Middle frontal gyrus (tissue), 1 donor: ENCODE results near the gene ZNF74.
"Not testable (repeated sequence)": the region's sequence is repeated elsewhere in the genome, so short reads cannot be mapped to it uniquely, and the experiment has no call there.

Experiments
- DNase-seq: peaks from one replicate; pipeline ENCODE4 v3.0.0-alpha.2; 2015; ENCODE audit warnings: low spot score; ENCODE audit errors: extremely low spot score

Gene ZNF74

DNA sequence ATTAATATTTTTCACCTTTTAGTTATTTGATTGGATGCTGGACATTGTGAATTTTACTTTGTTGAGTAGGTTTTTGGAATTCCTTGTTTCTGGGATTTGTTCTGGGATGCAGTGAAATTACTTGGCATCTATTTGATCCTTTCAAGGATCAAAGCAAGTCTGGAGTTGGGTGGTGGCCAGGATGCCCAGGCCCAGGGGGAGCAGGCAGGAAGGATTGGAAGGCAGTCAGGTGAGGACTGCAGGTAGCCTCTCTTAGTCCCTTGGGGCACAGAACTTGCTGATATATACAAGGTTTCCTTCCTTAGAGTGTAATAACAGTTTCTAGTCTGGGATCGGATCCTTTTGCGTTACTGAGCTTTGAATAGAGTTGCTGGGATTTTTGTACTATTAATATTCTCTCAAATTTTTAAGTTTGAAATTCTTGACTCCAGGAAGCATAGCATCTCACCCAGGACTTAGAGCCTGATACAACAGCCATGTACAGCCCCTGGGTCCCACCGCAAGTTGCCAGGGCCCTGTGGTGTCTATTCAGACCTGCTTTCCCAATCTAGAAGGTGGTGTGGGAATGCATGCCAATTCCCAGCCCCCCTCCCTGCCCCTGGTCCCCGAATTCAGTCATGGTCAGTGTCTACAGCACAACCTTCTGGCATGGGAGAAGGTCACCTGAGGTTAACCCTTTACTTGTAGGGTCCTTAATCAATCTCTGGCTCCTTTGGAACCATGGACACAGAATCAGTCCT is 6.1 kb downstream of the ZNF74 start:
- no peak for DNase-seq

DNA sequence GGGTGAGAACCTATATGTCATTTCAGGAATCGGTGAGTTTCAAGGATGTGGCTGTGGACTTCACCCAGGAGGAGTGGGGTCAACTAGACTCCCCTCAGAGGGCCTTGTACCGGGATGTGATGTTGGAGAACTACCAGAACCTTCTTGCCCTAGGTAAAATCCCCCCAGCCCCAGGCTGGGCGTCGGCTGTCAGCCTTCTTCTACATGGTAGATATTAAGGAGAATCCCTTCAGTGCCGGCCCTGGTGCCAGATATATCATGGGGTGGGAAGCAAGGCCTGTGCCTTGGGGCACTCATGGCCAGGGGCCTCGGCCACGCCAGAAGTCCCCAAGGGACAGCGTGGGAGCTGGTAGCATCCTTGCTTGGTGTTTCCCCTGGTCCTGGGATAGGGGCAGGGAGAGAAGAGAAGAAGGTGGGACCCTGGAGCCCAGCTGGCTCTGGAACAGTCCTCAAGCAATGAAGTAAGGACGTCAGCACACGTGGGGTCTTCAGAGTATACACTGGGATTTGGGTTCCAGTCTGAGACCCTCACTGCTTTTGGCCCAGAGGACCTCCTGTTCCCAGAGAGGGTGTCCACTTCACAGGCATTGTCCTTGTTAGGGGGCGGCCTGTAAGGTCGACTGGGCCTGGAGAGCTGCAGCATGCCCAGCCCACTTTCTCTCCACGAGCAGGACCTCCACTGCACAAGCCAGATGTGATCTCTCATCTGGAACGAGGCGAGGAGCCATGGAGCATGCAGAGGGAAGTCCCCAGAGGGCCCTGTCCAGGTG is 6.8 kb downstream of the ZNF74 start:
- no peak for DNase-seq

DNA sequence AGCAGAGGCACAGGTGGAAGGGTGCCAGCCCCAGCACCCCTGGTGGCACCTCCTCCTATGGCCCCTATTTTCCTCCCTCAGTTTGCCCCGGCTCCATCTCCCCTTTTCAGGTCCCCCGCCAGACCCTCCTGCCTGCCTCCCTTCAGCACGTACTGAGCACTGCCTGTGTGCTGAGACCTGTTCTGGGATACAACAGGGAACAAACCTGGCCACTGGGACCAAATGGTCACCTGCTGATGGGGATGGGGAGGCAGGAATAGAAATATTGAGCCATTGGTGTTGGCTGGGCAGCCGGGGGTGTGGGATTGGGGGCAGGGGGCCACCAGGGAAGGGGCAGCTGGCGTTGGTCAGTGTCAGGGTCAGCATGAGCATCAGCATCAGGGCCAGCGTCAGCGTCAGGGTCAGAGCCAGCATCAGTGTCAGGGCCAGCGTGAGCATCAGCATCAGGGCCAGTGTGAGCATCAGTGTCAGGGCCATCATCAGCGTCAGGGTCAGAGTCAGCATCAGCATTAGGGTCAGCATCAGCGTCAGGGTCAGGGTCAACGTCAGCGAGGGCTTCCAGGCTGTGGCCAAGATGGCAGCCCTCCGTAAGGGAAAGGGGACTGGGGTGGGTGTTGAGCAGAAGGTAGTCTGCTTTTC is 7.5 kb downstream of the ZNF74 start:
- no peak for DNase-seq

DNA sequence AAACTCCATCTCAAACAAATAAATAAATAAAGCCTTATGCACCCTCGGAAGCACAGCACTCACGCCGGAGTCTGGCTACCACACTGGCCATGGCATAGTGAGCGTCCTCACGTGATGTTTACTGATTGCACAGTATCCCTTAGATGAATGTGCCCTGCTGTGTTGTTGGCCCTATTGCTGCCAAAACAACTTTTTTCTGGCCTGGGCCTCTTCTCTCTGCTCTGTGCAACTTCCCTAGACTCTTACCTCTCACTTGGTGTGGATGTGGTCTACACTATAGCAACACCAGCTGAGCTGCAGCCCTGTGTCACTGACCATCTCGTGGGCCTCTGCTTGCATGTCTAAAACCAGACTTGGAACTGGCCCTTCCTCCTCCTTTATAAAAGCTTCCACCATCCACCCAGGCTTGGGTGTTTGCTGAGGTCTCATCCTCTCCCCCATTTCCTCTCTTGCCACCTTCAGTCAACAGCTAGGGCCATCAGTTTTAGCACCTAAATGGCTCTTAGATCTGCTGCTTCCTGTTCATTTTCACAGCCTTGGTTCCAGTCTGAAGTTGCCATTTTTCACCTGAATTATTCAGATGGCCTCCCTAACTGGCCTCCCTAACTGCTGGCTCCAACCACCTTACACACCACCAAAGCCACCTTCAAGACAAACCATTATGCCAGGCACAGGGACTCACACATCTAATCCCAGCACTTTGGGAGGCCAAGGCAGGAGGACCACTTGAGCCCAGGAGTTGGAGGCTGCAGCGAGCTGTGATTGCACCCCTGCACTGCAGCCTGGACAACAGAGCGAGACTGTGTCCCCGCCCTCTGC is 9.2 kb downstream of the ZNF74 start:
- no peak for DNase-seq

- DNase-seq: no peak
Measured at GRCh38 chr22:20403779-20404140, 9.8 kb downstream of the ZNF74 start.

DNA sequence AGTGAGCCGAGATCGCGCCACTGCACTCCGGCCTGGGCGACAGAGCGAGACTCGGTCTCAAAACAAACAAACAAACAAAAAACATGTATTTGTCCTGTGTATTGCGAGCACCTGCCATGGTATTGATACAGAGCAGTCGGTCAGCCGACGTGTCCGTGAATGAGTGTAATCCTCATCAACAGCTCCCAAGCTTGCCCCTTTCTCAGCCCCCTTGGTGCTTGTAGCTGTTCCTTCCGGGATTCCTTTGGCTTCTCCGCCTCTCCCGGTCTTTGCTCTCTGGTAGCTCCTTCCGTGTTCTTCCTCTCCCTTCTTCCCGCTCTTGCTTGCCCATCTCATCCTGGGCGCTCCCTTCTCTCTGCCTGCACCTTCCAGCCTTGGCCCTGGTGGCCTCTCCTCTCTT is 10.9 kb downstream of the ZNF74 start:
- DNase-seq: no peak

GRCh38 chr22:20405291-20405930 is 11.5 kb downstream of the ZNF74 start:
- DNase-seq: no peak

DNA sequence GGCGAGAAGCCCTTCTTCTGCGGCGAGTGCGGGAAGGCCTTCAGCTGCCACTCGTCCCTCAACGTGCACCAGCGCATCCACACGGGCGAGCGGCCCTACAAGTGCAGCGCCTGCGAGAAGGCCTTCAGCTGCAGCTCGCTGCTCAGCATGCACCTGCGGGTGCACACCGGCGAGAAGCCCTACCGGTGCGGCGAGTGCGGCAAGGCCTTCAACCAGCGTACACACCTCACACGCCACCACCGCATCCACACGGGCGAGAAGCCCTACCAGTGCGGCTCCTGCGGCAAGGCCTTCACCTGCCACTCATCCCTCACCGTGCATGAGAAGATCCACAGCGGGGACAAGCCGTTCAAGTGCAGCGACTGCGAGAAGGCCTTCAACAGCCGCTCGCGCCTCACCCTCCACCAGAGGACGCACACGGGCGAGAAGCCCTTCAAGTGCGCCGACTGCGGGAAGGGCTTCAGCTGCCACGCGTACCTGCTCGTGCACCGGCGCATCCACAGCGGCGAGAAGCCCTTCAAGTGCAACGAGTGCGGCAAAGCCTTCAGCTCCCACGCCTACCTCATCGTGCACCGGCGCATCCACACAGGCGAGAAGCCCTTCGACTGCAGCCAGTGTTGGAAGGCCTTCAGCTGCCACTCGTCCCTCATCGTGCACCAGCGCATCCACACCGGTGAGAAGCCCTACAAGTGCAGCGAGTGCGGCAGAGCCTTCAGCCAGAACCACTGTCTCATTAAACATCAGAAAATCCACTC is 12.2 kb downstream of the ZNF74 start:
- no peak for DNase-seq

DNA sequence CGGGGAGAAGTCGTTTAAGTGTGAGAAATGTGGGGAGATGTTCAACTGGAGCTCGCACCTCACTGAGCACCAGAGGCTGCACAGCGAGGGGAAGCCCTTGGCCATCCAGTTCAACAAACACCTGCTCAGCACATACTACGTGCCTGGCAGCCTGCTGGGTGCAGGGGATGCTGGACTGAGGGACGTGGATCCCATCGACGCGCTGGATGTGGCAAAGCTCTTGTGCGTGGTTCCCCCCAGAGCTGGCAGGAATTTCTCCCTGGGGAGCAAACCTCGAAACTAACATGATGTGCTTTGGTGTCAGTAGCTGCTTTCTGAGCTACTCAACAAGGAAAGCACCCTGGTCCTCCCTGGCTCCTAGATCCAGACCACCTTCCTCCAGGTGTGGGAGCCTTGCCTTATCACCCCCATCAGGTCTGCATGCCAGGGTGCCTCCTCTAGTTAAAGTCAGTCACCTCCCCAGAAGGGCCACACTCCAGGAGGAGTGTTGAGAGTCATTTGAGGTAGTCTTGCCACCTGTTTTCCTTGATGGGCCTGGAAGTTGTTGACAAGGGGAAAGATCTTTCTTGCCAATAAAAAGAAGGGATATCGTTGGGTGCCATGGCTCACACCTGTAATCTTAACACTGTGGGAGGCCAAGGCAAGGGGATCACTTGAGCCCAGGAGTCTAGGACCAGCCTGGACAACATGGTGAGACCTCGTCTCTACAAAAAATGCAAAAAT is 12.9 kb downstream of the ZNF74 start:
- DNase-seq: no peak

DNA sequence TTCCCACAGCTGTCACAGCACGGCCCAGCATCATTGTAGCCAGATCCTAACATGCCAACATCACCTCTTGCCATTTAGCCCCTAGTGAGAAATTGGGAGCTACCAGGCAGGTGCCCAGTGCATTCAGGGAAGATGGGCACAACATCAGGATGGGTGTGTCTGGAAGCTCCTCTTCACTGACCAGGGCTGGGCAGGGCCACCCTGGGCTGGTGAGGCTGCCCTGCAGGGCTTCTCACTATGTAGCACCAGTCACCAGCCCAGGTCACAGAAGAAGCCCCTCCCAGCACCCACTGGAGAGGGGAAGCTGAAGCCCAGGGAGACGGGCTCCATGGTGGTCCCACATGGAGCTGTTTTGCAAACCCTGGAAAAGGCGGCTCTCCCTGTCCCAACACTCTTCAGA is 13.9 kb downstream of the ZNF74 start:
- DNase-seq: no peak

DNA sequence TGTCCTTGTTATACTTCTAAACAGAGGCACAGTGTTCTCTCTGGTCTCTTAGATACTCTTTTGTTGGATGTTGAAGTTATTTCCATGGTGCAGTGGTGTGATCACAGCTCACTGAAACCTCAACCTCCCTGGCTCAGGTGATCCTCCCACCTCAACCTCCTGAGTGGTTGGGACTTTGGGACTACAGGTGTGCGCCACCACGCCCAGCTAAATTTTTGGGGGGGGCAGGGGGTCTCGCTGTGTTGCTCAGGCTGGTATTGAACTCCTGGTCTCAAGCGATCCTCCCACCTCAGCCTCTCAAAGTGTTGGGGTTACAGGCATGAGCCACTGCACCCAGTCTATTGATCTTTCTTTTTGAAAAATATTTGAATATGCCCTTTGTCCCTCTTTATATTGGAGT is 14.9 kb downstream of the ZNF74 start:
- no peak for DNase-seq

DNA sequence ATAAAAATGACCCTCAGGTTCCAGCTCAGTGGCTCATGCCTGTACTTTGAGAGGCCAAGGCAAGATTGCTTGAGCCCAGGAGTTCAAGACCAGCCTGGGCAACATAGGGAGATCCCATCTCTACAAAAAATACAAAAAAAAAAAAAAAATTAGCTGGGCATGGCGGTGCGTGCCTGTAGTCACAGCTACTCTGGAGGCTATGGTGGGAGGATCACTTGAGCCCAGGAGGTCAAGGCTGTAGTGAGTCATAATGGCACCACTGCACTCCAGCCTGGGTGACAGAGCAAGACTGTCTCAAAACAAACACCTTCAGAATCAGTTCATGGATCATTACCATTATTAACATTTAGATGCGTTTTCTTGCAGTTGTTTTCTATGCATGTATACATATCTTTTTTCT is 15.4 kb downstream of the ZNF74 start:
- not testable (repeated sequence) for DNase-seq

DNA sequence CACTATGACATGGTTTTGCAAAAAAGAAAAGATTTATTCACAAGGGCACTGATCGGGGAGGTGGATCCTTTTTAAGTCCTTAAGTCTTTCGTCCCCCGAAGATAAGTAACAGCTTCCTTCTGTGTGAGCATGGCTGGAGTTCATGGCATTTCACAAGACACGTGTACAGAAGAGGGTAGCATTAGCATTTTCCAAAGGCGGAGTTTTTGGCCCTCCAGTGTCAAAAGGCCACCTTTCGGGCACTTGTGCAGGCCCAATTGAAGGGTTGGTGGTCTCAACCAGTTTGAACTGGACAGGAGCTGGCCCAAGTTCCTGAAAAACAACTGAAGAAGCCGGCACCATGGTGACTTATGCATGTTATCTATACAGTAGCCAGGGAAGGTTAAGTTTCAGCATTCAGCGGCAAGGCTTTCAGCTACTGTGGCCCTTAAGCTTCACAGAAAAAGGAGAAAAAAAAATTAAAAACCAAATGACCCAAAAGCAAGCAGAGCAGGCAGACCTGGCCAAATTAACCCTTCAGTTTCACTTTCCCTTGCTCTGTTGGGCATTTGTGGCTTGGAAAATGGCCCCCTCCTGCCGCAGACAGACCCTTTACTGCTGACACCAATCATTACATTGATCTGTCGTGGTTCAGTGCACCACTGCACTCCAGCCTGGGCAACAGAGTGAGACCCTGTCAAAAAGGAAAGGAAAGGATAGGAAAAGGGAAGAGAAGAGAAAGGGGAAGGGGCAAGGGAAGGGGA is 18.7 kb downstream of the ZNF74 start:
- no peak for DNase-seq

DNA sequence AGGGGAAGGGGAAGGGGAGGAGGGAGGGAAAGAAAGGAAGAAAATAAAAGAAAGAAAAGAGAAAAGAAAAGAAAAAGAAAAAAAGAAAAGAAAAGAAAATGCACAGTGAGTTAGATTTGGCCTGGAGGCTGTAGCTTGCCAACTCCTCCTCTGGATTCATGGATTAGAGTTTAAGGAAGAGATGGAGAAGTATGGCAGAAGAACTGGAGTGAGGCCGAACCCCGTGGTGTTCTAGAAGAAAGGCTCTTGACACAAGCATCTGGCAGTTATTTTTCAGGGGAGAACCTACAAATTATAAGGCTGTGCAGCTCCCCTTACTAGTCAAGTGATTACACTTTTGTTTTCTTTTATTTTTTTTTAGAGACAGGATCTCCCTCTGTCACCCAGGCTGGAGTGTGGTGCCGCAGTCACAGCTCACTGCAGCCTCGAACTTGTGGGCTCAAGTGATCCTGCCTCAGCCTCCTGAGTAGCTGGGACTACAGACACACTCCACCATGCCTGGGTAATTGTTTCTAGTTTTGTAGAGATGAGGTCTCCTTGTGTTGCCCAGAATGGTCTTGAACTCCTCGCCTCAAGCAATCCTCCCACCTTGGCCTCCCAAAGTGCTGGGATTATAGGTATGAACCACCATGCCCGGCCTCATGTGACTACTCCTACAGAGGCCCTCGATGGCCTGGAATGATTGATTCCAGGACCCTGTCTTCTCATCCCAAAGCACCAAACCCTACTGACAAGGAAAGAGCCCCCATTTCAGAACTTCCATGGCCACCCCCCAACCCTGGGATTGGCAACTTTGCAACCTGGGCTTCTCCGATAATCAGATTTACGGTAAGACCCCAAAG is 19.5 kb downstream of the ZNF74 start:
- DNase-seq: no peak

DNA sequence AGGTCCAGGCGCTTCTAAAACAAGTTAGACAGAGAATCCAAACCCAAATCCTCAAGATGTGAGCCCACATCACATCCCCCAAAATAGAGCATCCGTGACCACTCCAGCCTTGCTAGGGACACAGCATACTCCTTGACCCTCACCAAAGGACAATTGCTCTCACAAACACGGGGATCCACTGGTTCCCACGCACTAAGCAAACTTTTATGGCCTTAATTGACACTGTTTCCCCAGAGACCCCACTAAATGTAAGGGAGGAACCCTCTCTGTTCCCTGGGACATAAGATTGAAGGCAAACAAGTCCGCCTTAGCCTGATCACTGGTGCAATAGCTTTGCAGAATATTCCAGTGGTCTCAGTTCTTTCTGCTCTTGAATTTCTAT is 20.1 kb downstream of the ZNF74 start:
- no peak for DNase-seq

DNA sequence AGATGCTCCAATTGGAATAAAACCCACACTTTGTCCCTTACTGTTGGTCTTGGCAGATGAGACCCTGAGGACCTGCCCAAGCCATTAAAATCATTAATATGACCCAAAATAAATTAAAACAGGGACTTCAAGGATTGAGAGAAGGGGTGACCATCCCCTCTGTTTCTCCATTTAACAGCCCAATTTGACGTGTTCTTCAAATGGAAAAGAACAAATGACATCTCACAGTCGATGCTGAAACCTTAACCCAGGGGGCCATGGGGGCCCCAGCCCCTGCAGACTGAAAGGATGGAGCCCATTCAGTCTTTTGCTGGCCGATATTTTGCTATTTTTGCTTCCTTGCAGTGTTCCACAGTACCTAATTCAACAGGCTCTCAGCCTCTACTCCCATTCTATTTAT is 20.5 kb downstream of the ZNF74 start:
- no peak for DNase-seq

GRCh38 chr22:20415241-20415640 is 21.3 kb downstream of the ZNF74 start:
- DNase-seq: not testable (repeated sequence)

- DNase-seq: not testable (repeated sequence)
Measured at GRCh38 chr22:20415699-20416098, 21.7 kb downstream of the ZNF74 start.
